DMS114 treated with DMSO at 0.1 percent for 48 hours (cell line): ENCODE results near the gene ENO1.
"Not testable (repeated sequence)": the region's sequence is repeated elsewhere in the genome, so short reads cannot be mapped to it uniquely, and the experiment has no call there.

Source experiments
- DNase-seq: peaks from one replicate; lab custom pipeline; 2025; ENCODE audit not compliant: unreplicated experiment; lab: John Stamatoyannopoulos, UW

Gene ENO1

DNA sequence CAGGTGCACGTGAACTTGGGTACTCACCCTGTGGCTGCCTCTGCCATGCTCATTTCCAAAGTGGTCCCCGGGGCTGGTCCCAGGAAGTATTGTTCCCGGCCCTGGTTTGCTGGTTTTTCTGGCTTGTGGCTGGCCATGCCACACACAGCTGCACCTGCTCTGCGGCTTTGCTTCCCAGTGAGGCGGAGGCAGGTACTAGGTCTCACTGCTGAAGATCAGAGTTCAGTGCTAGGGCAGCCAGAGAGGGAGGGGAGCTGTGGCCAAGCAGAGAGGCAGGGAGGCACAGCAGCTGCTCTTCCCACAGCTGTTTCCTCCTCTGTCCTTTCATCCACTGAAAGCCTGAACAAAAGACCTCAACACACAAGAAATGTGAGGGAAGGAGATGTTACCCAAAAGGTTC, 30.5 kb downstream of the ENO1 start:
- DNase-seq = no peak

DNA sequence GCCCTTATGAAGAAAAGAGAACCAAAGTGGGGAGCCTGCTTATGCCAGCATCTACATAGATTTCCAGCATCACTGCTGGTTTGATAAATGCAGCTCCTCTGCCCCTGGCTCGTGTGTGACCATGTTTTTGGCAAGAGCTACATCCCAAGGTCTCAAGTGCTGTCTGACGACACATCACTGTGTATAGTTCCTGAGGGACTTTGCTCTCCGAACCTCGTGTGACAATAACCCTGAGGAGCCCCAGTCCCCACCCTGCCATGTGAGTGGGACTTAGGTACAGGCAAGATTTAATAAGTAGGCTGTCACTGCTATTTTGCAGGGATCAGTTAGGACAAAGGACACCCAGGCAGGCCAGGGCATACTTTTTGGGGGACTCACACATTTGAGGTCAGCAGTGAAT, 32.2 kb downstream of the ENO1 start:
- no peak for DNase-seq

DNA sequence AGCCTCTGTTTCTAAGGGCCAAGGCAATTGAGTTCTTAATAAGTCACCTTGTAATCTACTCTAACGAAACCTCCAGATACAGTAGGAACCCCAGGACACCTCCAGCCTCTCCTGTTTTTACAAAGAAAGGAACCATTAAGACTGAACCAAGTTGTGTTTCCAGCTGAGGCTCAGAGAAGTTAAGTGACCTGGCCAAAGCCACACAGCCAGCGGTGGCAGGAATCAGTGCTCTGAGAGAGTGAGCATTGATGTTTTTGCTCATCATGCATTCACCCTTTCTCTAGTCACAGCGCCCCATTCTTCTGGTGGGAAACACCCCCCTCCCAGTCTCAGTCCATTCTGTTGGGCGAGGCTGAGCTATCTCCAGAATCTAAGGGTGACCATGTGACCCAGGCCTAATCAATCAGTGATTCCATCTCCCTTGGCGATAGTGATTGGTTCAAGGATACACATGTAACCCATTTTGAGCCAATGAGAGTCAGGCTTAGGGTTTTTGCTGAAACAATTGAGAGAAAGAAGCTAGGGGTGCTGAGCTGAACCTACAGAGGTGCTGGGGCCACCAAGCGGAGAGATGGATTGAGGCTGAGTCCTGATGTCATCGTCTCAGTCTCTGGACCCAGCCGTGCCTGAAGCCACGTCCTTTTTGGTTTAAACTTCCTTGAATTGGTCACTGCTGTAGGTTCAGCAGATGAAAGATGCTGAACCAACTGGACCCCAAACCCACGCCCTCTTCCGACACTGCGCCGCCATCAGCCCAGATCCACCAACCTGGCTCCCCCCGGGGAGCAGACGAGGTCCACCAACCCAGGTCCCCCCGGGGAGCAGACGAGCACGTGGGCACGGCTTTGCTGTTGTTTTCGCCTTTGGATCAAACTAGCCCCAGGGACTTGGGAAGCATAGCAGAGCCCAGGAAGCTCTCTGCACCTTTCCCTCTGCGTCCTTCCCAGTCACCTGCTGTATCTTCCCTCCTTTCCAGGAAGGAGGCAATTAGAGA, 33.1 kb downstream of the ENO1 start:
- DNase-seq = no peak

DNA sequence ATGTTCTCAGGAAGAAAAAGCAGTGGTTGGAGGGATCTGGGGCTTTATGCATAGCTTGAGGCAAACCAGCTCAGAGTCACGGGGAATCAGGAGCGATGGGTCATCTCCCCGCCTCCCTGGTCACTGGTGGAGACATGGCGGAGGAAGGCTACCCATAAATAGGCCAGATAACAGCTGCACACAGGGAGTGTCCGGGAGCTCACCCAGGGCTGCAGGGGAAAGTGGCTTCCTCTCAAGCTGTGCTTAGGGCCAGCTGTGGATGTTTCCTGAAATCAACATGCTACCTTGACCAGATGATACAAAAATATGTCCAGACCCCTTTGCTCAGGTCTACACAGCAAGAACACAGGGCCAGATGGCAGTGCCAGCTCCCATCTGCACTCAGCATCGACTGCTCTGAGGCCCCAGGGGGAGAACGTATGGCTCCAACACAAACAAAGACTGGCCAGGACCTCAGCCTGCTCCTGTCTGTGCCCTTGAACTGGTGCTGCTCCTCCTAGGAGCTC, 33.9 kb downstream of the ENO1 start:
- no peak for DNase-seq

DNA sequence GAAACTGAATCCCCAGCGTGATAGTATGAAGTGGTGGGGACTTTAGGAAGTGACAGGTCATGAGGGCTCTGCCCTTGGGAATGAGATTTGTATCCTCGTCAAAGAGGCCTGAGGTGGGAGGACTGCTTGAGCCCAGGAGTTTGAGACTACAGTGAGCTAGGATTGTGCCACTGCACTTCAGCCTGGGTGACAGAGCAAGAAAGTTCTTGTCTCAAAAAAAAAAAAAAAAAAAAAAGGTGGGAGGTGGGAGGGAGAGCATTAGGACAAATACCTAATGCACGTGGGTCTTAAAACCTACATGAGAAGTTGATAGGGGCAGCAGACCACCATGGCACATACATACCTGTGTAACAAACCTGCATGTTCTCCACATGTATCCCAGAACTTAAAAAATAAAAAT, 37.1 kb downstream of the ENO1 start:
- no peak for DNase-seq

DNA sequence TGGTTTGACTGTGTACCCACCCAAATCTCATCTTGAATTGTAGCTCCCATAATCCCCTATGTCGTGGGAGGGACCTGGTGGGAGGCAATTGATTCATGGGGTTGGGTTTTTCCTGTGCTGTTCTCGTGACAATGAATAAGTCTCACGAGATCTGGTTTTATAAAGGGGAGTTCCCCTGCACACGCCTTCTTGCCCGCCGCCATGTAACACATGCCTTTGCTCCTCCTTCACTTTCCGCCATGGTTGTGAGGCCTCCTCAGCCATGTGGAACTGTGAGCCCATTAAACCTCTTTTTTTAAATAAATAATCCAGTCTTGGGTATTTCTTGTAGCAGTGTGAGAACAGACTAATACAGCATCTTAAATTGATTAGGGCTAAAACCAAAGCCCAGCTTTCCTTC, 38.5 kb downstream of the ENO1 start:
- no peak for DNase-seq

DNA sequence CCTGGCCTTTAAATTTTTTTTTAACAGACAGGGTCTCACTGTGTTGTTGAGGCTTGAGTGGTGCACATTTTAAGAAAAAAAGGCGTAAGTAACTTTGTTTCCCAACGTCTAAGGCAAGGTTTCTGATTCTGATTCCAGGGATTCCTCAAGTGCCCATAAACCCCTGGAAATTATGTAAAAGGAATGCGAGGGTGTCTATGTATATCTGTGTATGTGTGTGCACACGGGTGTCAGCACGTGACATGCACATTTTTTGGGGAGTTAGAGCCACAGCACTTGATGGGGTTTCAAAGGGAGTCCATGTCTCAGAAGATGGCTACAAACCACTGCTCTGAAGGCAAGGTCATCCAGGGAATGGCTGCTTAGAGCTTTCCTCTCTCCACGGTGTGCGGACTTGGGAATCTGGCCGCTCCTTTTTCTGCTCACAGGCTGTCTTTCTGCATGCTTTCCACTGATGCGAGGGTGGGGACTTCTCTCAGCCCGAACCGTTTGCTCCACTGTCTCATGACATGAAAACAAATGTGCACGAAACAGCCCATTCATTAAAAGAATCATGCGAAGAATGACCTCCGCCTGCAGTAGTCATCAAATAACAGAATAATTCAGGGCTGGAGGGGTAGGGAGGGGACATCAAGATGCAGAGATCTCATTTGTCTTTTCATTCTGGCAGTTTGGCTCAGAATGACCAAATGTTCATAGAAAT, 42.4 kb downstream of the ENO1 start:
- DNase-seq = no peak

DNA sequence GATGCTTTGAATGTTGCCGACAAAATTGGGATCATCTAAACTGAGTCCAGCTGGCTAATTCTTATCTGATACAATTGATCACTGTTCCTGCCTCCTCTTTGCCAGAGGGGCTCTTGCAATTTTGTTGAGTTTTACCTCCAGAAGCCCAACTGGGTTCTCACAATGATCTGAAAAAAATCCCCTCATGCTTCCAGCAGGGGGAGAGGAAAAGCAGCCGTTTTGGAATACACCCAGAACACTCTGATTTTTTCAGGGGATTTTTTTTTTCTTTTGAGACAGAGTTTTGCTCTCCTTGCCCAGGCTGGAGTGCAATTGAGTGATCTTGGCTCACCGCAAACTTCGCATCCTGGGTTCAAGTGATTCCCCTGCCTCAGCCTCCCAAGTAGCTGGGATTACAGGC, 47.1 kb downstream of the ENO1 start:
- DNase-seq = peak; percentile 20

DNA sequence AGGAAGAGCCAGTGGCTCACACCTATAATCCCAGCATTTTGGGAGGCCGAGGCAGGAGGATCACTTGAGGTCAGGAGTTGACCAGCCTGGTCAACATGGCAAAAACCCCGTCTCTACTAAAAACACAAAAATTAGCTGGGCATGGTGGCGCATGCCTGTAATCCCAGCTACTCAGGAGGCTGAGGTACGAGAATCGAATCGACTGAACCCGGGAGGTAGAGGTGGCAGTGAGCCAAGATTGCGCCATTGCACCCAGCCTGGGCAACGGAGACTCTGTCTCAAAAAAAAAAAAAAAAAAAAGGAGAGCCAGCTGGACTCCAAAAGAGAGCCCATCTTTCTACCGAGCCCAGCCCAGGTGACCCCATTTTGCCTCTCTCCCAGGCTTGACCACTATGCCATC, 47.8 kb downstream of the ENO1 start:
- not testable (repeated sequence) for DNase-seq

DNA sequence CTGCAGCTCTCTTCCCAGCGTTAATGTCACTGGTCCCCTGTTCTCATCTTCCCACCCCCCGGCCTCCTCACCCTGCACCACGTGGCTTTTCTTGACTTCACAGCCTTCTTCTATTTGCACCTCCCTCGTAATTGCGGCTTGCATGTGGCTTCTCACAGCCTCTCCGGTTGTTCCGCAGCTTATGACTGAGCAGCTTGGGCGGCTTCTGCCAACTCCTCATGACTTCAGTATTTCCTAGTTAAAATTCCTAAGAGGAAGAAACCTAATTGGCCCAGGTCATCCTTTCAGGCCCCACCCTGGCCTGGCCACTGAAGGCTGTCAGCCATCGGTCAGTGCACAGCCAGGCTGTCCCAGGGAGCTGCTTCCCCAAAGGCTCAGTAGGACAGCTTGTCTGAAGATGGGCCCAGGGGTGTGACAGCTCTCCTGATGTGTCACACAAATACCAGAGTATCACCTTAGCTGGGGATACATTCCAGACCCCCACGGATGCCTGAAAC, 52.5 kb downstream of the ENO1 start:
- no peak for DNase-seq

DNA sequence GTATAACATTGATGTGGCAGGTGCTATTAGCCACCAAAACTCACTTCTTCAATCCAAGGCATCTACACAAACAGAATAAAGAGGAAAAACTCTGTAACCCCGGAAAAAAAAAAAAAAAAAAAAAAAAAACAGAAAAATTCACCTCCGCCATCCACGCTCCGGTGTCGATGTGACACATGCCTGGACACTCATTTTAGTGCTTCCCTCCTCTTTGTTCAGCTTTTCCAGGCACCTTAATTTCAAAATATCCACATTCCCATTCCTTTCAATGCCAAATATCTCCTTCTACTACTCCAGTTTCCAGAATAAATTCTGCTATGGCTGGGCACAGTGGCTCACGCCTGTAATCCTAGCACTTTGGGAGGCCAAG, 55.2 kb downstream of the ENO1 start:
- DNase-seq = no peak

DNA sequence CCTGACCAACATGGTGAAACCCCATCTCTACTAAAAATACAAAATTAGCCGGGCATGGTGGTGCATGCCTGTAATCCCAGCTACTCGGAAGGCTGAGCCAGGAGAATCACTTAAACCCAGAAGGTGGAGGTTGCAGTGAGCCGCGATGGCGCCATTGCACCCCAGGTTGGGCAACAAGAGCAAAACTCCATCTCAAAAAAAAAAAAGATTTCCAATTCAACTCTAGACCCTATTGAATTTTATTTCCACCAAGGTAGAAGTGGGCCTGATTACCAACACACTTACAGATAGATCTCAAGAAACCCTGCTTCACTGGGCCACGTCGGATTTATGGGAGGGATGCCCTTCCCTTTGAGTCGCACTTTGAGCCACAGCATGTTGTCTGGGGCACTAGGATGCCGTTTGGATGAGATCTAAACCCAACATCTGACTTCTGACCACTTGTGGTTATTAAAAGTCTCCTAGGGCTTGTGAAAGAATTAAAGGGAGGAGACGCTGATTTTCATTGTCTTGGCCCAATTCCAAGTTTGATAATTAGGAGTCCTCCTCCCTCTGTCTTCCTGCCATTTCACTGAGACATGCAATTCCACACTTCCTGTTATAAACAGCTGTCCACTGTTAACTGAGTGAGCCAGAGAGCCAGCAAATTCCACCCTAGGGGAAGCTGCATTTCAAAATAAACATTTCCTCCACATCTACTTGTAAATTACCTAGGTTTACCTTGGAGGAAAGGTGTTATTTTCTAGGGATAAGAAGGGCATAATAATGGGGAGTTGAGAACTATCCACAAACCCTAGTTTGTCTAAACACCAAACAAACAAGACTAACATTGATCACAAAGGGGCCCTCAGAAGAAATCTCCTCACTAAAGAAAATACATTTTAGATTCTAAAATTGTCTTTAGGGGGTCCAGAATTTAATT, 55.9 kb downstream of the ENO1 start:
- no peak for DNase-seq

DNA sequence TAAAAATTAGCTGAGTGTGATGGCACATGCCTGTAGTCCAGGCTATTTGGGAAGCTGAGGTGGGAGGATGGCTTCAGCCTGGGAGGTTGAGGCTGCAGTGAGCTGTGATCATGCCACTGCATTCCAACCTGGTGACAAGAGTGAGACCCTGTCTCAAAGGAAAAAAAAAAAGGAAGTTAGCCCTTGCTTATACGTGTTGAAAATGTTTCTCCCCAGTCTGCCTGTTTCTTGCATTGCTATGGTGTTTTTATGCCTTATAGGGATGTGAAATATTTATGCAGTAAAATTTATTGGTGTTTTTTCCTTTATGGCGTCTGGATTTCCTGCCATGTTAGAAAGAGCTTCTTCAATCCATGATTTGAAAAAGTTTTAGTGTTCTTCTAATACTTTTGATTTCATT, 57.4 kb downstream of the ENO1 start:
- DNase-seq = no peak

DNA sequence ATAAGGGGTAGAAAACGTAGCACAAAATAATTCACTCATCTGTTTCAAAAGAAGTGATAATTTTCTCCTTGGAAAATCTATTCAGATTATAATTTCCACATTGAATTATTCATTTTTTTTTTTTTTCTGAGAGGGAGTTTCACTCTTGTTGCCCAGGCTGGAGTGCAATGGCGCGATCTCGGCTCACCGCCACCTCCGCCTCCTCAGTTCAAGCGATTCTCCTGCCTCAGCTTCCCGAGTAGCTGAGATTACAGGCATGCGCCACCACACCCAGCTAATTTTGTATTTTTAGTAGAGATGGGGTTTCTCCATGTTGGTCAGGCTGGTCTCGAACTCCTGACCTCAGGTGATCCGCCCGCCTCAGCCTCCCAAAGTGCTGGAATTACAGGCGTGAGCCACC, 59.7 kb downstream of the ENO1 start:
- DNase-seq = not testable (repeated sequence)

DNA sequence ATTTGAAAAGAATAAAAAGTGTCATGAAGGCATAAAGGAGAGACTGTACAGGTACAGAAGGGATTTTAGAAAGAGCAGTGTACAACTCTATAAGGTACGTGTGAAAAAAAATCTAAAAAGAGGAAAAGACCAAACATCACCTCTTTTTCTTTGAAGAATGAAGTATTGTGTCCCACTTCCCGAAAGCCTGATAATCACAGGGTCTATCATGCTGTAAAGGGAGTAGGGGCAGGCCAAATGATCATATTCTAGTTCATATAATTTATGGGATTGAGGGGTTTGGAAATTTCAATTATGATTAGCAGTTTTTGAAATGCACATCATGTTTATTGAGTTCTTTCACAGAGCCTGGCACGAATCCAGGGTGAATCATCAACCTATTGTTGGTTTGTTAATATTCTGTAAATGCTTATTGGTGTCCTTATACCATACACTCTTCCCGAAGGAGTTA, 60.1 kb downstream of the ENO1 start:
- no peak for DNase-seq

DNA sequence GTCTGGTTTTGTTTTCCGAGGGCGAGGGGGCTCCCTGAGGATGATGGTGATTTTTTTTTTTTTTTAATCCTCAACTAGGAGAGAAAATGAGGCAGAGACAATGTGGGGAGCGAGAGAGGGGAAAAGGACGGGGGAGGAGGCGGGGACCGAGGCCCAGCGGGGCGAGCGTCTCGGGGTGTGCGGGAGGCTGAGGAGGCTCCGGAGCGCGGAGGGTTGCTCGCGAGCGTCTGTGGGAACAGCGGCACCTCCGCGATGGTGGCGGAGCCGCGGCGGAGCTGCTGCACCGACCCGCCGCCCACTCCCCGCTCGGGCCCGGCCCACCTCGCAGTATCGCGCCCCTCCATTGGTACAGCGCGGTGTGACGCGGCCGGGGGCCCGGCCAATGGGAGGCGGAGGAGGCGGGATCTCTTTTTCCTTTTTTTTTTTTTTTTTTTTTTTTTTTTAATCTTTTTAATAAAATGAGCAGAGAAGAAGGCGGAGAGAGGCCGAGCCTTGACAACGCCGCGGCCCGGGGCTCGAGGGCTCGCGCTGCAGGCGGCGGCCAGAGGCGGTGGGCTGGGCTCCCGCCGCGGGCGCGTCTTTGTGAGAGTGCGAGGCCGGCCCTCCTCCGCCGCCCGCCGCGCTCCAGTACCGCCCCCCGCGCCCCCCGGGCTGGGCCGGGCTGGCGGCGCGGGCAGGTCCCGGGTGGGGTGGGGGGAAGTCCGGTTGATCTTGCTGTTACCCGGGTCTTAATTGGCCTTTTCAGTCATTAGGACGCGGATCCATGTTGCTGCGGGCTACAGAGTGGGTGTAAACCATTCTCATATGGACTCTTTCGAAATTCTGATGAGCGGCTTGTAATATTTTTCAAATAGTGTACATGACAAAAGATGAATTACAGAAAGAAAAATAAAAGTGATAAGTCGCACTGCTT, 60.8 kb downstream of the ENO1 start, which contains the start of gene RERE:
RERE (minus strand) TSS at position 229 of the 913 bp plus-strand sequence.
- peak; percentile 63 for DNase-seq

DNA sequence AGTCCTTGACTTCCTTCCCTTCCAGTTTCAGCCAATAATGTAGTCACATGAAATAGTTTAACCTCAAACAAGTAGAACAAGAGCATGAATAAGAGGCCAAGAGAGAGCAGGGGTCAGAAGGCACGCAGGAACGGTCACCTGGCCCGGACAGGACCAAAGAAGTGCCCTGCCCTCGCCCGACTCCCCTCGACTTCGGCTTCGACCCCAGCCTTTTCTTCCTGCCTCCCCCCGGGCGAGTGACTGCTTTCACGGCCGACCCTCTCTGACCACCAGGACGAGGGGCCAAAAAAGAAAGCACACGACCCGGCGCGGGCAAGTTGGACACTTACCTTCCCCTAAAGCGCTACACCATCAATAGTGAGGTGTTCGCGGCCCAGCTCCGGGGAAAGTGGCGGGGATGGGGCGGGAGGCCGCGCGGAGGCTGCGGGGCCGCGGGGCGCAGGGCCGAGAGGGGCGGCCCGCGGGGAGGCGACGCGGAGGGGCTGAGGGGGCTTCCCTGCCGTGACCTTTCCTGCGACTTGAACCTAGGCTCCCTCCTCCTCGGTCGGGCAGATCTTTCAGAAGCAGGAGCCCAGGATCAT, 61.6 kb downstream of the ENO1 start:
- no peak for DNase-seq

DNA sequence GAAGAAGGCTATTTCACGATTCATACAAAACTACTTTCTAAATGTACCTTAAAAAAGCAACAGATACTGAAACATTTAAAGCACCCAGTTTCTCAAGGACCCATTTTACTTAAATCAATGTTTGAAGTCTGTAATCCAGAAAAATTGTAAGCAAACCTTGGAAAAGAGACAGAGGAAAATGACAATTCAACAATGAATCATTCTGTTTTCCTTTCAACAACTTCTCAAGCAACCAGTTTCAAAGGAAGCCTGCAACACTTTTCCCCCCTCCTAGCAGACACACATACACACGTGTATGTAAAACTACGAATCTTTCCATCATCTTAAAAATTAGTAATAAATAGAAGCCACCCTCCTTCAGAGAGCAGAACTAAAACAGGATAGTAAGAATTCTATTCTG, 62.2 kb downstream of the ENO1 start:
- no peak for DNase-seq

DNA sequence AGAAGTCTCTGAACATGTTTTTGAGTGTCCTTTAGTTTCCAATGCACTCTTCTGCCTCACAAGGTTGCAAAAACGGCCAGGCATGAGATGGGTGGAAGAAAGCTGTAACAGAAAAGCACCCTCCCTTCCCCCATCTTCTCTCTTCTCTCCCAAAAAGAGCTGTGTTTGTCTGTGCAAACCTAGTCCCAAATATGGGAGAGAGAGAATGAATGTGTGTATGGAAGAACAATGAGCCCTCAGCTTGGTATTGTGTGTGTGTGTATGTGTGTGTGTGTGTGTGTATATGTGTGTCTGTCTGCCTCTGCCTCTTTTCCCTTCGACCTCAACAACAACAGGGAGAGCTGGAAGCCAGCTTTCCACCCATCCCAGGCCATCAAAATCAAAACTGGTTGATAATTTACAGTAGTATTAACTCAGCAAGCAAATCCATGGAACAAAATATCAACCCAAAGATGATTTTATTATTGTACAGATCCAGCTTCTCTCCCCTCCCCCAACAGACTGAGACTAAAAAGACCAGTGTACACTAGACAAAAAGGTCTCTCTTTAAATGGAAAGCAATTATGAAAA, 62.8 kb downstream of the ENO1 start:
- DNase-seq = peak; percentile 30
